PFSK-1 (cell line): ENCODE data around the gene PON1.

Experiments
- TAF1 ChIP-seq: IDR thresholded peaks from 2 replicates; pipeline ENCODE4 v1.6.1; 2012; ENCODE audit warnings: low read length, control low read depth, borderline replicate concordance; ENCODE audit not compliant: insufficient read depth
- TF ChIP-seq, protein P1 (sequence below), 2 experiments: IDR thresholded peaks; 2 replicates each; pipeline versions ENCODE4 v1.6.1 to v1.8.0; 2011 to 2012; ENCODE audit warnings: low read depth in 2 of 2, low read length in 2 of 2, control low read depth in 1 of 2, inconsistent platforms in 1 of 2, mild to moderate bottlenecking in 1 of 2, moderate library complexity in 1 of 2; ENCODE audit not compliant: insufficient read depth in 1 of 2

DNA sequence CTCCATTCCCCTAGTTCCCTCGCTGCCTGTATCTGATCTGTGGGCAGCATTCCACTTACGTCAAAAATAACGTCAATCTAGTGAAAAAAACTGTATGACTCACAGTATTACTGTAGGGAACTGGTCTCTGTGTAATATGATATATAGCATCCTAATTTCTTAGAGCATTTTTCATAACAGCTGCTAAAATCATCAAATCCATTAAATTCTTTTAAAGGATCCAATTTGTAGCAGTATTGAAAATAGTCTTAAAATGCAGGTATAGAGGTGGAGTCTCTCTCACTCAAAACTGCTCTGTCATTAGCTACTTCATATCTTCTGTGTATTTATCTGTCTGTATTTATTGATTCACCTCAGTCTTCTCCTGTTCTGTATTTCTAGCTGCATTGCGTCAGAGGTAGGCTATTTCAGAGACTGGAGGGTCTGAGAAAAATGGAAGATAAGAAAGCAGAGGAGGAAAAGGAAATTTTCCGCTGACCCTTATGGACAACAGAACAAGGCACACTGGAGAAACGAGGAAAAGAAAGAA is 59.9 kb downstream of the PON1 start:
- TF ChIP-seq TAF1, result no peak
- TF ChIP-seq, protein P1, sequence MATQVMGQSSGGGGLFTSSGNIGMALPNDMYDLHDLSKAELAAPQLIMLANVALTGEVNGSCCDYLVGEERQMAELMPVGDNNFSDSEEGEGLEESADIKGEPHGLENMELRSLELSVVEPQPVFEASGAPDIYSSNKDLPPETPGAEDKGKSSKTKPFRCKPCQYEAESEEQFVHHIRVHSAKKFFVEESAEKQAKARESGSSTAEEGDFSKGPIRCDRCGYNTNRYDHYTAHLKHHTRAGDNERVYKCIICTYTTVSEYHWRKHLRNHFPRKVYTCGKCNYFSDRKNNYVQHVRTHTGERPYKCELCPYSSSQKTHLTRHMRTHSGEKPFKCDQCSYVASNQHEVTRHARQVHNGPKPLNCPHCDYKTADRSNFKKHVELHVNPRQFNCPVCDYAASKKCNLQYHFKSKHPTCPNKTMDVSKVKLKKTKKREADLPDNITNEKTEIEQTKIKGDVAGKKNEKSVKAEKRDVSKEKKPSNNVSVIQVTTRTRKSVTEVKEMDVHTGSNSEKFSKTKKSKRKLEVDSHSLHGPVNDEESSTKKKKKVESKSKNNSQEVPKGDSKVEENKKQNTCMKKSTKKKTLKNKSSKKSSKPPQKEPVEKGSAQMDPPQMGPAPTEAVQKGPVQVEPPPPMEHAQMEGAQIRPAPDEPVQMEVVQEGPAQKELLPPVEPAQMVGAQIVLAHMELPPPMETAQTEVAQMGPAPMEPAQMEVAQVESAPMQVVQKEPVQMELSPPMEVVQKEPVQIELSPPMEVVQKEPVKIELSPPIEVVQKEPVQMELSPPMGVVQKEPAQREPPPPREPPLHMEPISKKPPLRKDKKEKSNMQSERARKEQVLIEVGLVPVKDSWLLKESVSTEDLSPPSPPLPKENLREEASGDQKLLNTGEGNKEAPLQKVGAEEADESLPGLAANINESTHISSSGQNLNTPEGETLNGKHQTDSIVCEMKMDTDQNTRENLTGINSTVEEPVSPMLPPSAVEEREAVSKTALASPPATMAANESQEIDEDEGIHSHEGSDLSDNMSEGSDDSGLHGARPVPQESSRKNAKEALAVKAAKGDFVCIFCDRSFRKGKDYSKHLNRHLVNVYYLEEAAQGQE (IDR thresholded peaks at IDR 0.05; ENCODE audit: insufficient read depth in 1 of 2, low read depth in 2 of 2, low read length in 2 of 2), result no peak
